DOHH2 (cell line): ENCODE data around the gene WDR59.

ENCODE experiments used
- H3F3A ChIP-seq: fragments of 200-600 bp; sonication (generic), shearing (Covaris generic); 2 replicates; pipeline ENCODE4 v1.6.0; 2016; ENCODE audit warnings: antibody characterized with exemption, mild to moderate bottlenecking; ENCODE audit not compliant: control insufficient read depth, insufficient read depth
- H3K27ac ChIP-seq: fragments of 200-600 bp; sonication (generic); 2 replicates; pipeline ENCODE4 v1.5.1; 2014; ENCODE audit warnings: low read depth, mild to moderate bottlenecking, low read length, moderate library complexity
- H3K27me3 ChIP-seq: fragments of 200-600 bp; sonication (generic); 2 replicates; pipeline ENCODE4 v1.6.1; 2014; ENCODE audit warnings: mild to moderate bottlenecking, low read length, mixed read lengths; ENCODE audit not compliant: control insufficient read depth
- H3K36me3 ChIP-seq: fragments of 200-600 bp; sonication (generic); 2 replicates; pipeline ENCODE4 v1.6.1; 2014; ENCODE audit warnings: mild to moderate bottlenecking, low read length, moderate library complexity, mixed read lengths; ENCODE audit not compliant: control insufficient read depth
- H3K4me1 ChIP-seq: fragments of 200-600 bp; sonication (generic); 2 replicates; pipeline ENCODE4 v1.6.1; 2014; ENCODE audit warnings: mild to moderate bottlenecking, low read length, mixed read lengths; ENCODE audit not compliant: control insufficient read depth
- H3K4me2 ChIP-seq: fragments of 200-600 bp; sonication (generic); 2 replicates; pipeline ENCODE4 v1.6.0; 2014; ENCODE audit warnings: mild to moderate bottlenecking, low read length, moderate library complexity
- H3K4me3 ChIP-seq: fragments of 200-600 bp; sonication (generic); 2 replicates; pipeline ENCODE4 v1.5.1; 2014; ENCODE audit warnings: mild to moderate bottlenecking, low read length, mixed read lengths
- H3K79me2 ChIP-seq: fragments of 200-600 bp; sonication (generic); 2 replicates; pipeline ENCODE4 v1.6.1; 2014; ENCODE audit warnings: mild to moderate bottlenecking, low read length, mixed read lengths; ENCODE audit not compliant: control insufficient read depth
- H3K9me2 ChIP-seq: fragments of 200-600 bp; sonication (generic); replicated peaks from 2 replicates; pipeline ENCODE4 v1.6.1; 2014; ENCODE audit warnings: mild to moderate bottlenecking, low read length, mixed read lengths; ENCODE audit not compliant: control insufficient read depth
- H3K9me3 ChIP-seq: fragments of 200-600 bp; sonication (generic); 2 replicates; pipeline ENCODE4 v1.6.1; 2014; ENCODE audit warnings: antibody characterized with exemption, low read length, mixed read lengths; ENCODE audit not compliant: control insufficient read depth, insufficient read depth
- H4K20me1 ChIP-seq: fragments of 200-600 bp; sonication (generic); 2 replicates; pipeline ENCODE4 v1.6.0; 2014; ENCODE audit warnings: low read depth, mild to moderate bottlenecking, antibody characterized with exemption, low read length, moderate library complexity; ENCODE audit not compliant: control insufficient read depth, insufficient read depth
- CTCF ChIP-seq: fragments of 200-600 bp; sonication (generic); IDR thresholded peaks from one replicate; pipeline ENCODE4 v1.5.1; 2014; ENCODE audit warnings: antibody characterized with exemption, mild to moderate bottlenecking, low read depth, low read length; ENCODE audit not compliant: poor library complexity, severe bottlenecking
- EZH2phosphoT487 ChIP-seq: fragments of 200-600 bp; sonication (generic); IDR thresholded peaks from 2 replicates; pipeline ENCODE4 v1.6.1; 2017; ENCODE audit warnings: borderline replicate concordance, mild to moderate bottlenecking, antibody characterized with exemption, low read length, moderate library complexity, mixed read lengths

Gene WDR59

GRCh38 chr16:75002474-75002873 is 17.6 kb upstream of the WDR59 start:
- TF ChIP-seq CTCF: no peak
- TF ChIP-seq EZH2phosphoT487: no peak
- H3K9me3 ChIP-seq: no peaks in the 10 kb centered on the region
- H3K27me3 ChIP-seq: peaks cover 27% of the 10 kb centered on the region
- H3K4me2 ChIP-seq: peak overlapping the region; percentile 20; the same call in 1 of the 2 replicates
- no peak overlapping the region for H3K27ac ChIP-seq
- 0 out of 2 replicates have a peak, but pooled peaks cover 4% of the 10 kb centered on the region for H4K20me1 ChIP-seq
- no peaks in the 10 kb centered on the region for H3K36me3 ChIP-seq
- H3K79me2 ChIP-seq: peaks cover 45% of the 10 kb centered on the region
- H3K4me1 ChIP-seq: peaks cover 44% of the 10 kb centered on the region
- no peaks in the 10 kb centered on the region for H3F3A ChIP-seq
- H3K4me3 ChIP-seq: no peak overlapping the region
- no peaks in the 10 kb centered on the region for H3K9me2 ChIP-seq

GRCh38 chr16:75000481-75001081 is 15.7 kb upstream of the WDR59 start:
- peak overlapping the region; percentile 80 for H3K4me3 ChIP-seq
- H4K20me1 ChIP-seq: 0 out of 2 replicates have a peak, but pooled peaks cover 4% of the 10 kb centered on the region
- no peaks in the 10 kb centered on the region for H3K9me2 ChIP-seq
- peaks cover 42% of the 10 kb centered on the region for H3K4me1 ChIP-seq
- H3K4me2 ChIP-seq: peak overlapping the region; percentile 88
- H3K9me3 ChIP-seq: no peaks in the 10 kb centered on the region
- H3K79me2 ChIP-seq: peaks cover 35% of the 10 kb centered on the region
- no peaks in the 10 kb centered on the region for H3F3A ChIP-seq
- peaks cover 31% of the 10 kb centered on the region for H3K27me3 ChIP-seq
- H3K27ac ChIP-seq: no peak overlapping the region
- no peaks in the 10 kb centered on the region for H3K36me3 ChIP-seq
- no peak for TF ChIP-seq EZH2phosphoT487
- TF ChIP-seq CTCF: no peak

GRCh38 chr16:74999609-75000480 is 14.9 kb upstream of the WDR59 start:
- H3K27ac ChIP-seq: no peak overlapping the region
- peaks cover 42% of the 10 kb centered on the region for H3K4me1 ChIP-seq
- H4K20me1 ChIP-seq: 0 out of 2 replicates have a peak, but pooled peaks cover 4% of the 10 kb centered on the region
- no peaks in the 10 kb centered on the region for H3K9me2 ChIP-seq
- H3F3A ChIP-seq: no peaks in the 10 kb centered on the region
- peak overlapping the region; percentile 80 for H3K4me3 ChIP-seq
- H3K36me3 ChIP-seq: no peaks in the 10 kb centered on the region
- no peaks in the 10 kb centered on the region for H3K9me3 ChIP-seq
- no peak for TF ChIP-seq EZH2phosphoT487
- H3K27me3 ChIP-seq: peaks cover 31% of the 10 kb centered on the region
- H3K4me2 ChIP-seq: peak overlapping the region; percentile 88
- peaks cover 32% of the 10 kb centered on the region for H3K79me2 ChIP-seq
